Islet of Langerhans (tissue), 1 donor: ENCODE data around the gene INHBB.

Source experiments
- FAIRE-seq: peaks from one replicate; lab custom pipeline; 2011; peaks lifted over from hg19 to GRCh38; lab: Jason Lieb, UNC

The INHBB gene

GRCh38 chr2:120343100-120343432 lies 2.9 kb upstream of the INHBB start:
- FAIRE-seq: no peak

GRCh38 chr2:120343433-120344105 lies 2.4 kb upstream of the INHBB start:
- FAIRE-seq: no peak

- FAIRE-seq: no peak
These were observed 1.5 kb upstream of the INHBB start for GRCh38 chr2:120344214-120344975.

GRCh38 chr2:120344976-120345581 lies 857 bp upstream of the INHBB start:
- FAIRE-seq: no peak

- FAIRE-seq: no peak
These were observed 328 bp upstream of the INHBB start for GRCh38 chr2:120345608-120346007.

GRCh38 chr2:120346667-120347358 lies 877 bp downstream of the INHBB start:
- FAIRE-seq: no peak

- no peak for FAIRE-seq
These were observed 1.6 kb downstream of the INHBB start for GRCh38 chr2:120347396-120348060.

GRCh38 chr2:120348134-120348736 lies 2.3 kb downstream of the INHBB start:
- no peak for FAIRE-seq

- no peak for FAIRE-seq
These were observed 3.0 kb downstream of the INHBB start for GRCh38 chr2:120348737-120349439.

- FAIRE-seq: no peak
These were observed 3.5 kb downstream of the INHBB start for GRCh38 chr2:120349440-120349921.

GRCh38 chr2:120350080-120350479 lies 4.1 kb downstream of the INHBB start:
- no peak for FAIRE-seq

GRCh38 chr2:120350801-120351320 lies 4.9 kb downstream of the INHBB start:
- no peak for FAIRE-seq

- no peak for FAIRE-seq
These were observed 7.0 kb downstream of the INHBB start for GRCh38 chr2:120352696-120353590.

- FAIRE-seq: no peak
These were observed 7.6 kb downstream of the INHBB start for GRCh38 chr2:120353591-120353898.

GRCh38 chr2:120353931-120354330 lies 8.0 kb downstream of the INHBB start:
- FAIRE-seq: no peak

GRCh38 chr2:120354467-120354866 lies 8.5 kb downstream of the INHBB start:
- no peak for FAIRE-seq

- no peak for FAIRE-seq
These were observed 9.2 kb downstream of the INHBB start for GRCh38 chr2:120354935-120355779.

- FAIRE-seq: no peak
These were observed 9.9 kb downstream of the INHBB start for GRCh38 chr2:120355780-120356266.

GRCh38 chr2:120357768-120358167 lies 11.8 kb downstream of the INHBB start:
- no peak for FAIRE-seq
